NOMO-1 treated with dmso at 0.1 percent for 144 hours (cell line): ENCODE results near the gene TCIRG1.

Experiments used
- DNase-seq: peaks from one replicate; lab custom pipeline; 2025; ENCODE audit not compliant: unreplicated experiment; lab: John Stamatoyannopoulos, UW

Gene TCIRG1

DNA sequence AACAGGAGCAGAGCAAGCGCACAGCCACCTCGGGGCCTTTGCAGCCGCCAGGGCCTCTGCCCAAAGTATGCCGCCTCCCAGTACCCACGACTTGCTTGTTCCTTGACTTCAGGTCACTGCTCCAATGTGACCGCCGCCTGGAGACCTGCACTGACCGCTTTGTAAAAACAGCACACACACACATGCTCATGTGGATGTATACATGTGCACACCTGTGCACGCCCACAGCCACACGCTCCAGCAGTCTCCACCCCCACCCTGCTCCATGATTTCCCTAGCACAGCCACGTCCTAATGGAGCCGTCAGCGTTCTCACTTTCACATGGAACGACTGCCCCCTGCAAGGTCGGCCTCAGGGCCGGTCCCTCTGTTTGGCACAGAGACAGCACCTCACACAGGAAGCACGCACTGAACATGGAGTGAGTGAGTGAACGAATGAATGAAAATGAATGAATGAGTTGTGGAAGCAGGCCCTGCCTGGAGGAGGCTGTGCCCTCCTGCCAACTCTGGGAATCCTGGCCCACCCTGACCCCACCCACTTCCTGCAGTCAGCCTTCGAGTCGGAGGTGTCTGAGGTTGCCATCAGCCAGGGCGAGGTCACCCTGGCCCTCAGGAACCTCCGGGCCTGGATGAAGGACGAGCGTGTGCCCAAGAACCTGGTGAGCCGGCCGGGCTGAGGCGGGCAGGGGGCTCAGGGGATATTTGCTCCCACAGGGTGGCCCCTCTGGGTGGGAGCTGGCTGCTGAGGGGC lies 20.7 kb upstream of the TCIRG1 start:
- DNase-seq, result no peak

GRCh38 chr11:68018730-68019190 lies 20.1 kb upstream of the TCIRG1 start:
- DNase-seq, result no peak

DNA sequence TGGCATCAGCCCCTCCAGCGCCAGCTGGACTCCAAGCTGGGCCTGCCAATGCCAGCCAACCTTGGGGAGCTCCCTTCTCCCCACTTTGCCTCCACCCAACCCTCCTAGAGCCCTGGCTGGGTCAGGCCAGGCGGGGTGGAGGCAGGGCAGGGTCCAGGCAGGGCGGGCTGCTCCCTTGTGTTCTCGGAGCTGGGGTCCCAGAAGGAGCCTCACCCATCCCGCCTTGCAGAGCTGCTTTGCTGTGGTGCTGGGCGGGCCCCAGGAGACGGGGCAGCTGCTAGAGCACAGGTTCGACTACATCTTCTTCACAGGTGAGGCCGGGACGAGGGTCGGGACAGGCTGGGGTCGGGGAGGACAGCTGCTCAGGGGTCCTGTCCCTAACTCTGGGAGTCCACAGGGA lies 19.3 kb upstream of the TCIRG1 start:
- no peak for DNase-seq

- DNase-seq, result no peak
These were observed 18.2 kb upstream of the TCIRG1 start for GRCh38 chr11:68020575-68020974.

GRCh38 chr11:68021167-68021787 lies 17.5 kb upstream of the TCIRG1 start:
- no peak for DNase-seq

- DNase-seq, result no peak
These were observed 16.3 kb upstream of the TCIRG1 start for GRCh38 chr11:68022531-68022930.

GRCh38 chr11:68024508-68024907 lies 14.3 kb upstream of the TCIRG1 start:
- no peak for DNase-seq

DNA sequence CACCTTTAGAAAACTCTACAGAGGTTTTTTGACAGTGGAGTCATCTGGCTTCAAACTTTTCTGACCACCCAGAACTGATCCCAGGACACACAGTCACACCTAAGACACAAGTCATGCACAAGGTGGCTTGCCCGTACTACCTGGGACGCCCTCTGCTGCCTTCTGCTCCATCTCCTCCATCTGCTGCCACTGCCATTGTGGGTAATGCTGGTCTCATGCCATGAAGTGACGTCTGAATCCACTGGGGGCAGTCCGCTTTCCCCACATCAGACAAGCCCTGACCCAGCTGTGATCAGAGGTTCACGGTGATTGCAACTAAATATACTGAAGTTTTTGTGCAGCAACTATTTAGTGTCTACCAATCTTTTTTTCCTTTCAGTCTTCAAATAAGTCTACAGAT lies 13.8 kb upstream of the TCIRG1 start:
- no peak for DNase-seq

DNA sequence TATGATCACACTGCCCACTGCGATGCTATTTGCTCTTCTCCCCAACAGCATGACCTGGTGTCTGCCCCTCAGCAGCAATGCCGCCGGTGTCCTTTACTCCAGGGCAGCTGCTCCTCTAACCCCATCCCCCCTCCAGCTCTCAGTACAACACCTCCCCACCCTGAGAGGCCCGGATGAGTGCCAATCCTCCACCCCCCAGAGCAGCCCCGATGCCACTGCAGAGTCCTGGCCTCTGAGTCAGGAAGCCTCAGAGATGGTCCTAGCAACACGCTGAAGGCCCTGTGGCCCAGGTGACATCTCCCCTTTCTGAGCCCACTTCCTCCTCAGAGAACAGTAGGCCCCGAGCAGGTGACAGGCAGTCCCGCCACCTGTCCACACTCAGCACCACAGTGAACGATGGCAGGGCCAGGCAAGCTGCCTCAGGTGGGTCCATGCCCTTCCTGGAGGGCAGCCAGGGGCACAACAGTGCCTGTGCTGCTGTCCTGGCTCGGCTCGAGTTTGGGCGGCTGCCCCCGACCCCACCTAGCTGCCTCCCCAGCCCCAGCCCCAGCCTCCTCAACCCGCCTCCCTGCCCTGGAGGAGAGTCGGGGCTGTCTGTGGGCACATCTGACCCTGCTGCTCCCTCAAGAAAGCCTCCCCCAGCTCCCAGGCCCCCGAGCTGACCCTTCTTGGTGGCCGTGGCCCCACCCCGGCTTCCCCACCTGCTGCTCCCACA lies 12.3 kb upstream of the TCIRG1 start:
- DNase-seq, result no peak

DNA sequence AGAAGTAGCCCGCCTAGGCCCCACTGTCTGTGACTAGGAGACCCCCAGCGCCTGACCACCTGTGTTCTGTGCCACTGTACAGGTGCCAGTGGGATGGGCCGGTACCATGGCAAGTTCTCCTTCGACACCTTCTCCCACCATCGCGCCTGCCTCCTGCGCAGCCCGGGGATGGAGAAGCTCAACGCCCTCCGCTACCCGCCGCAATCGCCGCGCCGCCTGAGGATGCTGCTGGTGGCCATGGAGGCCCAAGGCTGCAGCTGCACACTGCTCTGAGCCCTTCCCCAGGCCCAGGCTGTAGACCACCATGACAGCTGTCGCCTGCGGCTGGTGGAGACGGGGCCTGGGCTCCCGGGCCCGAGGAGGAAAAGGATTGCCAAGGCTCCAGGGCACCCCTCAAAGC lies 11.2 kb upstream of the TCIRG1 start:
- DNase-seq, result no peak

DNA sequence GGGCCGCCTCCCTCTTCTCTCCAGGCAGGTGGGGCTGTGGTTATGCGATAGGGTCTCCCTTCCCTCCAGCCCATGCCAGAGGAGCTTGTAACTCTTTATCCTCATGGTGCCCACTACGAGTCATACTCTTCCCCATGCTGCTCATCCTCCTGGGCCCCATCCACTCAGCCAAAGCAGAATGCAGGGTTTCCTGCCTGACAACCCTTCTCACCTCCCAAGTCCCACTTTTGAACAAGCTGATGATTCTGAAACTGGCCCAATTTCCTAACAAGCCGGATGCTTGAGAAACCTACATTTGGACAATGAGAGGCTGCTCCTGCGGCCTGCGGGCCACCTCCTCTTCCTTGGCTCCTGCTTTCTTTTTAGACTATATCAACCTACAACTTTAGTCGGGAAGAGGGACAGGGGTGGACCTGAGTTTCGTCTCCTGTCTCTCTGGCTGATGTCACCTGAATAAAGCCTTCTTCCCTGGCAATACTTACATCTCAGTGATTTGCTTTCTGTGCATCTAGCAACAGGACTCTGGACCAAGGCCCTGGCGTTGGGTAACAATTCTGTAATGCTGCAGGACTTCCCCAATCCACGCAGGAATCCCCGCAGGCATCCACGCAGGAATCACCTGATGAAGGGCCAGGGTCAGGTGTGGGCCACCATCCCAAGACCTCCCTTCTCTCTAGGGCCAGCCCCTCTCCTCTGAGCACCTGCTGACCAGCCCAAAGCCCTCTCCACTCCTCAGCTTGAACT lies 9.9 kb upstream of the TCIRG1 start:
- no peak for DNase-seq

- DNase-seq, result peak; percentile 99
These were observed 8.3 kb upstream of the TCIRG1 start, which contains the start of gene NDUFS8 for GRCh38 chr11:68030318-68031143. Gene NDUFS8, plus strand, starts transcription at chr11:68030681. Its CDS starts 1,471 bp downstream, at chr11:68032152.

DNA sequence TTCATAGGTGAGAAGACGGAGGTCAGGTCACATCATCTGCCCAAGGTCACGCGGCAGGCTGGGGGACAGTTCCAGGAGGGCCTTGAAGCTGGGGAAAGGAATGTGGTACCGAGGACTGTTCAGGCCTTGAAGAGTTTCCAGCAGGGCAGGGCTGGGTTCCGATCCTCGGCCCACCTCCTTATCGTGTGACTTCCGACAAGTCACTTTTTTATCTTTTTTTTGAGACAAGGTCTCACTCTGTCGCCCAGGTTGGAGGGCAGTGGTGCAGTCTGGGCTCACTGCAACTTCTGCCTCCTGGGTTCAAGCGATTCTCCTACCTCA lies 7.7 kb upstream of the TCIRG1 start:
- no peak for DNase-seq

DNA sequence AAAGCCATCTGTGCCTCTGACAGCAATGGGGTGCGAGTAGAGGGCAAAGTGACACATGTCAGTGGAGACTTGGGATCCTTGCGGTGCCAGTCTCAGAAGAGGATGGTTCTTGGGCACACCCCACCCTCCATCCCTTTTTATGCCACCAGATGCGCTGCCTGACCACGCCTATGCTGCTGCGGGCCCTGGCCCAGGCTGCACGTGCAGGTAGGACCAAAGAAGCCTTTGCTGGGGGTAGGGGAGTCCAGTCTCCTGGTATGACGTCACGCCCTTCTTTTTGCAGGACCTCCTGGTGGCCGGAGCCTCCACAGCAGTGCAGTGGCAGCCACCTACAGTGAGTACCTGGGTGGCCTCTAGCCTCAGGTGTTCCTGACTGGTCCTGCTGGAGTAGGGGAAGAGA lies 6.8 kb upstream of the TCIRG1 start:
- no peak for DNase-seq

DNA sequence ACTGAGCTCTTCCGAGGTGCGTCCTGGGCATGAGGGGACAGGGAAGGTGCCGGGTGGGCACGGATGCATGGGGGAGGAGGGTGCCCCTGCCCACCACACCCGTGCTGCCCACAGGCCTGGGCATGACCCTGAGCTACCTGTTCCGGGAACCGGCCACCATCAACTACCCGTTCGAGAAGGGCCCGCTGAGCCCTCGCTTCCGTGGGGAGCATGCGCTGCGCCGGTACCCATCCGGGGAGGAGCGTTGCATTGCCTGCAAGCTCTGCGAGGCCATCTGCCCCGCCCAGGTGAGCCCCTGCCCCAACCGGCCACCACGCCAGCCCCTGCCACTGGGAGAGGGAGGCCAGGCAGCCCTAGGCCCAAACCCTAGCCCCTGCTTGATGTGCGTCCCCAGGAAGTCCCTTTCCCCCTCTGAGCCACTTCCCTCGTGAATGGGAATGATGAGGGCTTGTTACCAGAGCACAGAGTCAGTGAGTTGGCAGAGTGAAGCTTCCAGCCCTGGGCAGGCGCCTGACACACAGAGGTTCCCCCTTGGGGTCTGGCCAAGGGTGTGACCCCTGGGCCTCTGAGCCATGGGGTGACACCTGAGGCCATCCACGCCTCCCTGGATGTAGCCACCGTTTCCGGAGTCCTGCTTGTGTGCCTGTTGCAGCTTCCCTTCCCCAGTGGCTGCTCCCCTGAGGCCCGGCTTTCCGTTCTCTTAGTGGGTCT lies 5.7 kb upstream of the TCIRG1 start:
- no peak for DNase-seq

- no peak for DNase-seq
These were observed 5.1 kb upstream of the TCIRG1 start for GRCh38 chr11:68033708-68034045.

DNA sequence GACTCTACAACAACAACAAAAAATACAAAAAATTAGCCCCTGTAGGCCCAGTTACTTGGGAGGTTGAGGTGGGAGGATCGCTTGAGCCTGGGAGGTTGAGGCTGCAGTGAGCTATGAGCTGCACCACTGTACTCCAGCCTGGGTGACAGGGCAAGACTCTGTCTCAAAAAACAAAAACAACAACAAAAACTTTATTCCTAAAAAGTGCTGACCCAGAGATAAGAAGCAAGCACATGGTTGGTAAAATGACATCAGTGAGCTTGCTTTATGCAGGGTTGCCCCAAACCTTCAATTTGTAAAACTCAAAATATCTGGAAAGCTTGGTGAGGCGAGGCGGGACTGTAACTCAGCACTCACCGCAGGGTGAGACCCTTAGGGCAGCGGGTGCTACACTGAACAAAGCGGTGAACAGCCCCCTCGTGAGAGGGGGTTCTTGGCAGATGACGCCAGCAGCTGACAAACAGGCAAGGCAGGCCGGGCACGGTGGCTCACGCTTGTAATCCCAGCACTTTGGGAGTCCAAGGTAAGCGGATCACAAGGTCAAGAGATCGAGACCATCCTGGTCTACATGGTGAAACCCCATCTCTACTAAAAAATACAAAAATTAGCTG lies 3.5 kb upstream of the TCIRG1 start:
- no peak for DNase-seq

GRCh38 chr11:68036141-68036716 lies 2.6 kb upstream of the TCIRG1 start:
- DNase-seq, result no peak

- DNase-seq, result peak; percentile 42
These were observed 2.0 kb upstream of the TCIRG1 start for GRCh38 chr11:68036717-68037239.
